Spleen (tissue), 7 donors: ENCODE measurements around the gene LATS1.

Experiments used
- CTCF ChIP-seq, 11 experiments: fragments of 200-600 bp in 7 of 11; fragments of 450-650 bp in 4 of 11; sonication (generic) in 4 of 11; IDR thresholded peaks in 8 of 11; conservative IDR thresholded peaks in 3 of 11; 1 replicate in 7 of 11; 2 replicates in 4 of 11; pipeline versions ENCODE4 v1.4.0 to v1.8.0; 2016 to 2021; ENCODE audit warnings: antibody characterized with exemption in 11 of 11, inconsistent platforms in 4 of 11, mild to moderate bottlenecking in 1 of 11
- POLR2A ChIP-seq, 3 donors: fragments of 450-650 bp; IDR thresholded peaks; one replicate each; pipeline ENCODE4 v1.5.1; 2017; ENCODE audit warnings: antibody characterized with exemption in 3 of 3, mild to moderate bottlenecking in 1 of 3
- POLR2AphosphoS5 ChIP-seq, 3 donors: sonication (generic); formaldehyde crosslinking; IDR thresholded peaks; one replicate each; pipeline ENCODE4 v1.5.1; 2017; ENCODE audit warnings: antibody characterized with exemption in 3 of 3
- donor health status: DM: no; HTN: no; CAD: no; lungs with moderate emphysema.
- donor health status: DM: no; HTN: no; CAD: no.
- donor health status: DM: no; HTN: no; CAD: no.

- TF ChIP-seq CTCF (IDR thresholded peaks at IDR 0.05 in 8 of 11, conservative IDR thresholded peaks at IDR 0.05 in 3 of 11), result no peak
- no peak for TF ChIP-seq POLR2AphosphoS5 (IDR thresholded peaks at IDR 0.05)
- no peak for TF ChIP-seq POLR2A (IDR thresholded peaks at IDR 0.05)
Observed at GRCh38 chr6:149714442-149714841, 3.5 kb downstream of the LATS1 start.
